ENCODE data around the gene SVEP1. TPM values are rescaled to one million over a fixed set of nuclear protein-coding genes. Genes with fewer than 3 reads are reported as not detected.
"Not testable (repeated sequence)": the region's sequence is repeated elsewhere in the genome, so short reads cannot be mapped to it uniquely, and the experiment has no call there.

SVEP1 gene
- total RNA-seq, 2 experiments from 2014 or later, result not detected

GRCh38 chr9:110538647-110539041 lies 40.9 kb downstream of the SVEP1 start:
- BruUV-seq (replicated peaks), result no TSS peak
- Histone ChIP-seq H3K4me3 (ENCODE audit: low read depth, low read length, poor library complexity, severe bottlenecking) (no peak overlapping the region), H3K79me2 (ENCODE audit: insufficient read depth, low read depth, low read length) (no peaks in the 10 kb centered on the region), H4K20me1 (ENCODE audit: insufficient read depth, low read length) (no peaks in the 10 kb centered on the region), H3K36me3 (ENCODE audit: insufficient read depth, low read length) (no peaks in the 10 kb centered on the region), H3K4me2 (ENCODE audit: low read length) (no peak overlapping the region), H3K9me3 (ENCODE audit: low read length) (no peaks in the 10 kb centered on the region), H3K4me1 (ENCODE audit: insufficient read depth, low read length, poor library complexity, severe bottlenecking) (no peaks in the 10 kb centered on the region), H3K9me2 (ENCODE audit: insufficient read depth, low read length) (no peaks in the 10 kb centered on the region), H2AFZ (ENCODE audit: low read length) (no peak overlapping the region), H3K27ac (ENCODE audit: low read depth, low read length, poor library complexity, severe bottlenecking) (no peak overlapping the region)
- POLR2A ChIA-PET, result interaction anchor here (0.6 to 1.2 kb wide), 2 partner anchors 9 to 129 kb away, joined by 3 read pairs; no protein-coding TSS in a partner anchor
- TF ChIP-seq EZH2phosphoT487 (IDR thresholded peaks at IDR 0.05; ENCODE audit: borderline replicate concordance, low read depth, low read length), result no peak
- TF ChIP-seq, protein P1, sequence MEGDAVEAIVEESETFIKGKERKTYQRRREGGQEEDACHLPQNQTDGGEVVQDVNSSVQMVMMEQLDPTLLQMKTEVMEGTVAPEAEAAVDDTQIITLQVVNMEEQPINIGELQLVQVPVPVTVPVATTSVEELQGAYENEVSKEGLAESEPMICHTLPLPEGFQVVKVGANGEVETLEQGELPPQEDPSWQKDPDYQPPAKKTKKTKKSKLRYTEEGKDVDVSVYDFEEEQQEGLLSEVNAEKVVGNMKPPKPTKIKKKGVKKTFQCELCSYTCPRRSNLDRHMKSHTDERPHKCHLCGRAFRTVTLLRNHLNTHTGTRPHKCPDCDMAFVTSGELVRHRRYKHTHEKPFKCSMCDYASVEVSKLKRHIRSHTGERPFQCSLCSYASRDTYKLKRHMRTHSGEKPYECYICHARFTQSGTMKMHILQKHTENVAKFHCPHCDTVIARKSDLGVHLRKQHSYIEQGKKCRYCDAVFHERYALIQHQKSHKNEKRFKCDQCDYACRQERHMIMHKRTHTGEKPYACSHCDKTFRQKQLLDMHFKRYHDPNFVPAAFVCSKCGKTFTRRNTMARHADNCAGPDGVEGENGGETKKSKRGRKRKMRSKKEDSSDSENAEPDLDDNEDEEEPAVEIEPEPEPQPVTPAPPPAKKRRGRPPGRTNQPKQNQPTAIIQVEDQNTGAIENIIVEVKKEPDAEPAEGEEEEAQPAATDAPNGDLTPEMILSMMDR (conservative IDR thresholded peaks at IDR 0.05; ENCODE audit: low read length), result no peak
- intact Hi-C loops (cut with micrococcal nuclease; ENCODE audit: unreplicated experiment), result no loop called here
- CTCF ChIA-PET (ENCODE audit: unreplicated experiment), result no interaction called here
- no peak for DNase-seq (ENCODE audit: low spot score)

DNA sequence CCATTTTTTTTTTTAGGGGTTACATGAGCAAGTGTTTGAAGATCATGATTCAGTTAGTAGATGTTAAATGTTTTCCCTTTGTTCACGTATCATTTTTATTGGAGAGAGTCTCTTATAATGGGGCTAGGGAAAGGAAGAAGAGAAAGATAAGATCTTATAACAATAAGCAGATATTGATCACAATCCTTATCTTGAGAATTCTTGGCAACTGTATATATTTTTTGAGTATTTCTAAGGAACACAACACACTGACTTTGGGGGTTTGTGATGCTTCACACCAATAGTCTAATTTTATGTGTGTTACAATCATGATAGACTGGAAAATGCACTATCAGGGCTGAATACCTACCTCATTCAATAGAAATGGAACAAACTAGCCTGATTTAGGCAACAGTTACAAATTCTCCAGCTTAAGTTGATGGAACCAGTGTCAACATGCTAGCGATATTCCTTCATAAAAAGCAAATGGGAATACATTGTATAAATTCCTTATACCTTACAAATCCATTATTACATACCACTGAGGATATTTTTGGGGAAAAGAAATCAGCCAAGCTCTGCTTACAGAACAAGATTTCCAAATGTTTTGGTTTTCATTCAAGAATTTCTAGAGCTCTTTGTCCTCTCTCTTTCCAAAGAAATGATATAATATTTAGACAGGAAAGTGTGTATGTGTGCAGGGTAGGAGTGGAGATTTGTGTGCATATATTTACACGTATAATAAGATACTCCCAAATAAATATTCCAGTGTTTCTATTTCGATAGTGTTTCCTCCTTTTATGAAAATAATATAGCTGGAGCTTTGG lies 41.5 kb downstream of the SVEP1 start:
- Histone ChIP-seq H3K9me2 (ENCODE audit: insufficient read depth, low read length) (no peaks in the 10 kb centered on the region), H3K4me3 (ENCODE audit: low read depth, low read length, poor library complexity, severe bottlenecking) (no peak overlapping the region), H4K20me1 (ENCODE audit: insufficient read depth, low read length) (no peaks in the 10 kb centered on the region), H3K4me1 (ENCODE audit: insufficient read depth, low read length, poor library complexity, severe bottlenecking) (no peaks in the 10 kb centered on the region), H3K4me2 (ENCODE audit: low read length) (no peak overlapping the region), H3K27ac (ENCODE audit: low read depth, low read length, poor library complexity, severe bottlenecking) (no peak overlapping the region), H3K79me2 (ENCODE audit: insufficient read depth, low read depth, low read length) (no peaks in the 10 kb centered on the region), H3K9me3 (ENCODE audit: low read length) (no peaks in the 10 kb centered on the region), H3K36me3 (ENCODE audit: insufficient read depth, low read length) (no peaks in the 10 kb centered on the region), H2AFZ (ENCODE audit: low read length) (no peak overlapping the region)
- intact Hi-C loops (cut with micrococcal nuclease; ENCODE audit: unreplicated experiment), result no loop called here
- BruUV-seq (replicated peaks), result no TSS peak
- ChIA-PET POLR2A (interaction anchor here (0.6 to 1.2 kb wide), 2 partner anchors 10 to 130 kb away, joined by 3 read pairs; no protein-coding TSS in a partner anchor), CTCF (ENCODE audit: unreplicated experiment) (no interaction called here)
- TF ChIP-seq, protein P1 (conservative IDR thresholded peaks at IDR 0.05; ENCODE audit: low read length), result no peak
- TF ChIP-seq EZH2phosphoT487 (IDR thresholded peaks at IDR 0.05; ENCODE audit: borderline replicate concordance, low read depth, low read length), result no peak
- no peak for DNase-seq (ENCODE audit: low spot score)

GRCh38 chr9:110536822-110537221 lies 42.7 kb downstream of the SVEP1 start:
- TF ChIP-seq, protein P1 (conservative IDR thresholded peaks at IDR 0.05; ENCODE audit: low read length), result no peak
- no peak for TF ChIP-seq EZH2phosphoT487 (IDR thresholded peaks at IDR 0.05; ENCODE audit: borderline replicate concordance, low read depth, low read length)
- H3K4me2 ChIP-seq (ENCODE audit: low read length), result no peak overlapping the region
- ChIA-PET CTCF (ENCODE audit: unreplicated experiment) (no interaction called here), POLR2A (no interaction called here)
- H3K27ac ChIP-seq (ENCODE audit: low read depth, low read length, poor library complexity, severe bottlenecking), result no peak overlapping the region
- no peaks in the 10 kb centered on the region for H3K9me2 ChIP-seq (ENCODE audit: insufficient read depth, low read length)
- intact Hi-C loops (cut with micrococcal nuclease; ENCODE audit: unreplicated experiment), result no loop called here
- no peaks in the 10 kb centered on the region for H3K79me2 ChIP-seq (ENCODE audit: insufficient read depth, low read depth, low read length)
- no peaks in the 10 kb centered on the region for H3K9me3 ChIP-seq (ENCODE audit: low read length)
- DNase-seq (ENCODE audit: low spot score), result no peak
- H2AFZ ChIP-seq (ENCODE audit: low read length), result no peak overlapping the region
- no peaks in the 10 kb centered on the region for H3K36me3 ChIP-seq (ENCODE audit: insufficient read depth, low read length)
- no peaks in the 10 kb centered on the region for H3K4me1 ChIP-seq (ENCODE audit: insufficient read depth, low read length, poor library complexity, severe bottlenecking)
- BruUV-seq (replicated peaks), result no TSS peak
- H4K20me1 ChIP-seq (ENCODE audit: insufficient read depth, low read length), result no peaks in the 10 kb centered on the region
- no peak overlapping the region for H3K4me3 ChIP-seq (ENCODE audit: low read depth, low read length, poor library complexity, severe bottlenecking)

GRCh38 chr9:110534162-110534561 lies 45.4 kb downstream of the SVEP1 start:
- H3K9me2 ChIP-seq (ENCODE audit: insufficient read depth, low read length); H4K20me1 ChIP-seq (ENCODE audit: insufficient read depth, low read length); H3K4me3 ChIP-seq (ENCODE audit: low read depth, low read length, poor library complexity, severe bottlenecking); H3K4me1 ChIP-seq (ENCODE audit: insufficient read depth, low read length, poor library complexity, severe bottlenecking); H3K36me3 ChIP-seq (ENCODE audit: insufficient read depth, low read length); BruUV-seq (replicated peaks); H3K9me3 ChIP-seq (ENCODE audit: low read length); DNase-seq (ENCODE audit: low spot score); H3K27ac ChIP-seq (ENCODE audit: low read depth, low read length, poor library complexity, severe bottlenecking); intact Hi-C loops (cut with micrococcal nuclease; ENCODE audit: unreplicated experiment); H3K4me2 ChIP-seq (ENCODE audit: low read length); POLR2A ChIA-PET; H2AFZ ChIP-seq (ENCODE audit: low read length); CTCF ChIA-PET (ENCODE audit: unreplicated experiment); H3K79me2 ChIP-seq (ENCODE audit: insufficient read depth, low read depth, low read length): not testable (repeated sequence)
